GM21825 (cell line): Measurements from ENCODE around the gene SLC35F5.
"Not testable (repeated sequence)": the region's sequence is repeated elsewhere in the genome, so short reads cannot be mapped to it uniquely, and the experiment has no call there.

Experiments used
- ATAC-seq: cut with Tn5 transposase; IDR thresholded peaks from one replicate; pipeline ENCODE4 v1.9.1; 2021; ENCODE audit warnings: mild to moderate bottlenecking, moderate library complexity; ENCODE audit not compliant: unreplicated experiment

The SLC35F5 gene

GRCh38 chr2:113756355-113757137 lies at the start of gene SLC35F5:
Gene SLC35F5 (minus strand): TSS chr2:113756642. CDS start chr2:113756409, 233 bp downstream.
- peak; percentile 87 for ATAC-seq

- no peak for ATAC-seq
Observed at GRCh38 chr2:113799375-113799774, 42.9 kb upstream of the SLC35F5 start.

- no peak for ATAC-seq
Observed at GRCh38 chr2:113797237-113797636, 40.8 kb upstream of the SLC35F5 start.

GRCh38 chr2:113796592-113797175 lies 40.2 kb upstream of the SLC35F5 start:
- no peak for ATAC-seq

GRCh38 chr2:113795405-113795920 lies 39.0 kb upstream of the SLC35F5 start:
- no peak for ATAC-seq

GRCh38 chr2:113791697-113792590 lies 35.5 kb upstream of the SLC35F5 start:
- ATAC-seq = peak; percentile 95

- no peak for ATAC-seq
Observed at GRCh38 chr2:113784823-113785744, 28.6 kb upstream of the SLC35F5 start.

- no peak for ATAC-seq
Observed at GRCh38 chr2:113780472-113780871, 24.0 kb upstream of the SLC35F5 start.

- ATAC-seq = no peak
Observed at GRCh38 chr2:113777371-113777770, 20.9 kb upstream of the SLC35F5 start.

- ATAC-seq = no peak
Observed at GRCh38 chr2:113776949-113777348, 20.5 kb upstream of the SLC35F5 start.

- ATAC-seq = not testable (repeated sequence)
Observed at GRCh38 chr2:113774616-113775015, 18.2 kb upstream of the SLC35F5 start.

- ATAC-seq = no peak
Observed at GRCh38 chr2:113770929-113771328, 14.5 kb upstream of the SLC35F5 start.

- ATAC-seq = no peak
Observed at GRCh38 chr2:113769555-113769954, 13.1 kb upstream of the SLC35F5 start.

GRCh38 chr2:113768770-113769169 lies 12.3 kb upstream of the SLC35F5 start:
- ATAC-seq = no peak

GRCh38 chr2:113767811-113768460 lies 11.5 kb upstream of the SLC35F5 start:
- no peak for ATAC-seq

- no peak for ATAC-seq
Observed at GRCh38 chr2:113765276-113765675, 8.8 kb upstream of the SLC35F5 start.

- no peak for ATAC-seq
Observed at GRCh38 chr2:113762377-113763118, 6.1 kb upstream of the SLC35F5 start.

GRCh38 chr2:113760400-113760799 lies 4.0 kb upstream of the SLC35F5 start:
- ATAC-seq = no peak

GRCh38 chr2:113757138-113757657 lies 756 bp upstream of the SLC35F5 start:
- no peak for ATAC-seq
